ENCODE measurements around the gene TCAF1.

GRCh38 chr7:143947111-143947510 is 45.1 kb upstream of the TCAF1 start:
- no peak for TF ChIP-seq POLR2A (IDR thresholded peaks at IDR 0.05)
- no peak for TF ChIP-seq EP300 (IDR thresholded peaks at IDR 0.05; ENCODE audit: low read depth)

Data from transverse colon (tissue), 1 donor.